ENCODE measurements around the gene GCDH. TPM values are rescaled to one million over a fixed set of nuclear protein-coding genes. Genes with fewer than 3 reads are reported as not detected.
A peak's percentile ranks its signal among the peaks of the same experiment; 100 is the strongest.
"Not testable (repeated sequence)": the region's sequence is repeated elsewhere in the genome, so short reads cannot be mapped to it uniquely, and the experiment has no call there.

The GCDH gene
- total and polyA plus RNA-seq, 2 donors = 13.8 to 54.5 TPM

DNA sequence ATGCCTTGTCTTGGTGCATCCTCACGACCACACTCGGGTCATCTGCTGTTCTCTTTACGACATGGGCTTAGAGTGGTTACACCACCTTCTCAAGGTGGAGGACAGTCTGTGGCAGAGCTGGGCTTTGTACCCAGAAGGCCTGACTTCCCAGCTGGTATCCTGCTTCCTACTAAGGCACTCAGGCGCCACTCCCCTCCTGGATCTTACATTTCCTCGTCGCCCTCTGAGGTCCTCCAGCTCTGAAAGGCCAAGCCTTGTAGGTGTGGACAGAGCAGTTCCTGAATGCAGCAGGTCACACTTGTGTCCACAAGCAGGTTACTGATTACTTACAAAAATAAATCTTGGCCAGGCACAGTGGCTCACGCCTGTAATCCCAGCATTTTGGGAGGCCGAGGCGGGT, 16.2 kb downstream of the GCDH start:
- Histone ChIP-seq H3K27ac (ENCODE audit: low read depth) (no peak overlapping the region), H3K4me1 (ENCODE audit: insufficient read depth) (no peaks in the 10 kb centered on the region), H3K36me3 (ENCODE audit: insufficient read depth) (no peaks in the 10 kb centered on the region), H3K4me3 (ENCODE audit: low read depth, low read length) (no peak overlapping the region)
- no peak for DNase-seq (ENCODE audit: extremely low spot score)
- WGBS = 79% methylated on average over 9 of the region's 9 CpGs

DNA sequence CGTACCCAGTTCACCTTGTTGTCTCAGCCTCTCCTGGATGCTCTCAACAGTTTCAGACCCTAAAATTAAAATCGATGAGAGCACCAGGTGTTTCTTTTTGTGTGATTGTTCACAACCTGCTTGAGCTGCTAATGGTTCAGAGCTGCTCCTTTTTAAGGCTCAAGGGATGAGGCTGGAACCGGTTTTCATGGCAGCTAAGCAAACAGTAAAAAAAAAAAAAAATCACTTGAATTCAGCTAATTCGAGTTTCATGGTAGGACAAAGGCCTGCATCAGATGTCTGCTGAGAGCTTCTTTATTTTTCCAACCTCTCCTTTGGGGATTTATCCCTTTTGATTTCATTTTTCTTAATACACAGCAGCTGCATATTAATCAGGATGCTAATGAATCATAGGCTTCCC, 21.6 kb downstream of the GCDH start:
- Histone ChIP-seq H3K27ac (ENCODE audit: low read depth) (no peak overlapping the region), H3K4me3 (ENCODE audit: low read depth, low read length) (no peak overlapping the region), H3K4me1 (ENCODE audit: insufficient read depth) (no peaks in the 10 kb centered on the region), H3K36me3 (ENCODE audit: insufficient read depth) (no peaks in the 10 kb centered on the region)
- 32% methylated on average over 4 of the region's 4 CpGs for WGBS
- no peak for DNase-seq (ENCODE audit: extremely low spot score)

DNA sequence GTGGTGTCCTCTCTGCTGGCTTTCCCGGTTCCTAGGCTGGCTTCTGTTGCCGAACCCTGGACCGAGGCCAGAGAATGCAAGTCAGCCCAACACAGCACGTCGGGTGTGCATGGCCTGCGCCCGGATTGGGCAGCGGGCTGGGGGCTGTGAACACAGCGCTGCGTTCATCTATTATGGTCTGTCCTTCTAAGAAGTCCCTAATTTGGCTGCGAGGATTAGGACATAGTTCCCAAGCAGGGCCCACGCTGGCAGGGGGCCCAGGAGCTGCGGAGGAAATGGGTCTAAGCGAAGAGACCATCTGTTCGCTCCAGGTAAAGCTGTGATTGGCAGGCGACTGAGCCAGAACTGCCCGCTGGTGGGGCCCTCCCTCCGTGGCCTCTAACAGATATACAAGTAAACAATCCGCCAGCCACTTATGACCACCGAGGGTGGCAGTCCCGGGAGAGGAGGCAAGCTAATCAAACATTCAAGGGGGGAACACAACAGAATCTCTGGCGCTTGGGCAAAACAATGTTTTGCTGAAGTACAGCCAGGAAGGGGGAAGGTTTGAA, 22.1 kb downstream of the GCDH start:
- Histone ChIP-seq H3K36me3 (ENCODE audit: insufficient read depth) (no peaks in the 10 kb centered on the region), H3K4me3 (ENCODE audit: low read depth, low read length) (no peak overlapping the region), H3K4me1 (ENCODE audit: insufficient read depth) (no peaks in the 10 kb centered on the region), H3K27ac (ENCODE audit: low read depth) (peak overlapping the region; percentile 34)
- 4% methylated on average over 22 of the region's 22 CpGs for WGBS
- peak; percentile 69 for DNase-seq (ENCODE audit: extremely low spot score)

DNA sequence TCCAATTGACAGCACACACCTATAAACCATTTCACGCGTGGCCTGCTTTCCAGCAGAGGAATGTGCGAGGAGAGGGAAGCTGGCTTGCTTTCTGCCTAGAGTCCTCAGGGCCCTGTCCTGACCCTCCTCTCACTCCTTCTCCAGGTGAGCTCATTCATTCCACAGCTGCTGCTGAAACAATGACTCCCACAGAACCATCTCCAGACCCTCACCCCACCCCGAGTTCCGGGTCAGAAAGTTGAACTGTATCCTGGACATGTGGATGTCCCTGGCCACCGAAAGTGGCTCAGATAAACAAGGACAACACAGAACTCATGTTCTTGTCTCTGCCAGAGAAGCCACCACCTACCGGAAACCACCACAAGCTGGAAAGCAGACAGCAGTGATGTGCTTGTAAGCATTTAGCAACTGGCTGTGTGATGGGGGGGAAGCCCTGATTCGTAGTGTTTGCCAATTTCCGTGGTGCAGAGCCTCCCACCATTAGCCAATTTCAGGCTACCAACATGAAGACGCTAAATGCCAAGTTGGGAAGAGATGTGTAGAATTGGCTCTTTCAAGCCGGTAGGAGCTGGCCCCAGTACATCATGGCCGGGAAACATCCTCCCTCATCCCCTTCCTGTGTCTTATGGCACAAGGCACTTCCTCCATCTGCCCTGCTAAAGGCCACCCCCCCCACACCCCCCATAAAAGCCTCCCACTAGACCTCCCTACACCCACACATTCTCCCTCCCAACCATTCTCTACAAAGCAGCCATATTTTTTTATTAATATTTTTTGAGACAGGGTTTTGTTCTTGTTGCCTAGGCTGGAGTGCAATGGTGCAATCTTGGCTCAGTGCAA, 23.1 kb downstream of the GCDH start:
- peak overlapping the region; percentile 11 for H3K27ac ChIP-seq (ENCODE audit: low read depth)
- no peaks in the 10 kb centered on the region for H3K36me3 ChIP-seq (ENCODE audit: insufficient read depth)
- H3K4me3 ChIP-seq (ENCODE audit: low read depth, low read length) = no peak overlapping the region
- H3K4me1 ChIP-seq (ENCODE audit: insufficient read depth) = no peaks in the 10 kb centered on the region
- WGBS = 45% methylated on average over 12 of the region's 12 CpGs
- no peak for DNase-seq (ENCODE audit: extremely low spot score)

DNA sequence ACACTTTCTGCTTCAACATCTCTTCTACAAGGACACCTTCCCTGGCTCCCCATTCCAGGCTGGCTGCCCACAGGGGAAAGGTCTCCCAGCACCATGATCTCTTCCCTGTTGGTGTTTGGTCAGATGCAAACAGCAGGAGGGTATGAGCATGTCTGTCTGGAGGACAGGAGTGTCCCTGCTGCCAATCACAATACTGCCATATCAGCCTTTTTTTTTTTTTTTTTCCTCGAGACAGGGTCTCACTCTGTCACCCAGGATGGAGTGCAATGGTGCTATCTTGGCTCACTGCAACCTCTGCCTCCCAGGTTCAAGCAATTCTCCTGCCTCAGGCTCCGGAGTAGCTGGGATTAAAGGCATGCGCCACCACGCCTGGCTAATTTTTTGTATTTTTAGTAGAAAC, 24.9 kb downstream of the GCDH start:
- not testable (repeated sequence) for H3K4me1 ChIP-seq (ENCODE audit: insufficient read depth); H3K4me3 ChIP-seq (ENCODE audit: low read depth, low read length); DNase-seq (ENCODE audit: extremely low spot score); H3K27ac ChIP-seq (ENCODE audit: low read depth); H3K36me3 ChIP-seq (ENCODE audit: insufficient read depth)
- WGBS = 89% methylated on average over 4 of the region's 4 CpGs

DNA sequence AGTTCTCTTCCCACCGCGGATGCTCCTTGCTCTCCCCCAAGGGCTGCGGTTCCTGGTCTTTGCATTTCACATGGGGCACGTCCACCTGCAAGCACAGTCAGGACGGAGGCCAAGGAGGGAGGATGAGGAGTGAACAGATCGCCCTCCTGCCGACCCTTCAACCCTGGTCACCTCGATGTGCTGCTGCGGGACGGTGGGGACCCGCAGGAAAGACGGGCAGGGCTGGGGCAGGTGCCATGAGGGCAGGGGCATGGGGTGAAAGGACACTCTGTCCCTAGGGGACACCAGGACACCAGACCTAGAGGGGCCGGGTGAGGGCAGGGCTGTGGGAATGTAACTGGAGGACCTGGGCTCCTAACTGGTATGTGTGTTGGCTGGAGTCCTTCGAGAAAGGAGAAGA, 27.3 kb downstream of the GCDH start:
- WGBS = 95% methylated on average over 14 of the region's 14 CpGs
- no peak overlapping the region for H3K27ac ChIP-seq (ENCODE audit: low read depth)
- H3K4me1 ChIP-seq (ENCODE audit: insufficient read depth) = no peaks in the 10 kb centered on the region
- H3K36me3 ChIP-seq (ENCODE audit: insufficient read depth) = peaks cover 3% of the 10 kb centered on the region
- no peak for DNase-seq (ENCODE audit: extremely low spot score)
- H3K4me3 ChIP-seq (ENCODE audit: low read depth, low read length) = no peak overlapping the region

DNA sequence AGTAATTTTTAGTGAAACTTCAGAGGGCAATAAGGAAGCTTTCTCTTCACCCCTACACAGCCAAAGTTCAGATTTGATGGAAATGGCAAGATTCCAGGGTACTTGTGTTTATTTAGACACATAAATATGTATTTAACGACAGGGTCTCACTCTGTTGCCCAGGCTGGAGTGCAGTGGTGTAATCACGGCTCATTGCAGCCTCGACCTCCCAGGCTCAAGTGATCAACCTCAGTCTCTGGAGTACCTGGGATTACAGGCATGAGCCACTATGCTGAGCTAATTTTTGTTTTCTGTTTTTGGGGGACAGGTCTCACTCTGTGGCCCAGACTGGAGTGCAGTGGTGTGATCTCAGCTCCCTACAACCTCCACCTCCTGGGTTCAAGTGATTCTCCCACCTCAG, 30.1 kb downstream of the GCDH start:
- H3K4me1 ChIP-seq (ENCODE audit: insufficient read depth) = no peaks in the 10 kb centered on the region
- no peak for DNase-seq (ENCODE audit: extremely low spot score)
- H3K4me3 ChIP-seq (ENCODE audit: low read depth, low read length) = no peak overlapping the region
- no peak overlapping the region for H3K27ac ChIP-seq (ENCODE audit: low read depth)
- 38% methylated on average over 3 of the region's 3 CpGs for WGBS
- H3K36me3 ChIP-seq (ENCODE audit: insufficient read depth) = peaks cover 3% of the 10 kb centered on the region

DNA sequence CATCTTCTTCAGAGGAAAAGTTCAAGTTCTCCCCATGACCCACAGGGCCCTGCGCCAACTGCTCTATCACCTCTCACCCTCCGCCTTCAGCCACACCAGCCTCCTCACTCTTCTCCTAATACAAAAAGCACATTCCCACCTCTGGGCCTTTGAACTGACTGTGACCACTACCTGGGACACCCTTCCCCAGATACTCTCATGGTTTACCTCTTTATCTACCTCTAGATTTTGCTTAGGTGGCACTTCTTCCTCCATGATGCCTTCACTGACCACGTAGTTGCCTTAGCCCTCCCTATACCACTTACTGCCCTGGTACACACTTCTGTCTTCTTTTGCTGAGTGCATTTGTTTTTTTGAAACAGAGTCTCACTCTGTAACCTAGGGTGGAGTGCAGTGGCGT, 32.0 kb downstream of the GCDH start:
- Histone ChIP-seq H3K36me3 (ENCODE audit: insufficient read depth) (peaks cover 3% of the 10 kb centered on the region), H3K27ac (ENCODE audit: low read depth) (no peak overlapping the region), H3K4me1 (ENCODE audit: insufficient read depth) (no peaks in the 10 kb centered on the region), H3K4me3 (ENCODE audit: low read depth, low read length) (no peak overlapping the region)
- 98% methylated on average over 4 of the region's 4 CpGs for WGBS
- DNase-seq (ENCODE audit: extremely low spot score) = no peak

DNA sequence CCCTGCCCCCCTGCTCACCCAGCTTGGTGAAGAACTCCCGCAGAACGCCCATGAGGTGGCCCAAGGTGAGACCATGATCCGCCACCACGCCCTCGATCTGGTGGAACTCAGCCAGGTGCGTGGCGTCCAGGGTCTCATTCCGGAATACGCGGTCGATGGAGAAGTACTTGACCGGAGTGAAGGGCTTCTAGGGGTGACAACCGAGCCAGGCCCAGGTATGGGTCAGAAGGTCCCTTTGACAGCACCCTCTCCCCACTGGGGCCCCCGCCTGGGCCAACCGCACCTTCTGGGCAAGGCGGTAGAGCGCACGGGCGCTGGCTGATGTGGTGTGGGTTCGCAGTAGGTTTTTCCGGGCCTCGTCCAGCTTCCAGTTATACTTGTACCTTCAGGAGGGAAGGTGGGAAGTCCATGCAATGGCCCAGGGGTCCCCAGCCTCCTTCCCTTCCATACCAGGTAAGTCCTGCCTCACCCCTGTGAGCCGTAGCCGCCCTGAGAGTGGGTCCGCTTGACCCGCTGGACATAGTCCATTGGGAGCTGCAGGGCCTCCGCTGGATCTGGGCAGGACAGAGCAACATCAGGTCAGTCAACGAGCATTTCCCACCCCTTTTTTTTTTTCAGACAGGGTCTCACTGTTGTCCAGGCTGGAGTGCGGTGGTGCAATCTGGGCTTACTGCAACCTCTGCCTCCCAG, 33.8 kb downstream of the GCDH start:
- Histone ChIP-seq H3K4me3 (ENCODE audit: low read depth, low read length) (no peak overlapping the region), H3K27ac (ENCODE audit: low read depth) (no peak overlapping the region), H3K36me3 (ENCODE audit: insufficient read depth) (peaks cover 5% of the 10 kb centered on the region), H3K4me1 (ENCODE audit: insufficient read depth) (no peaks in the 10 kb centered on the region)
- WGBS = 96% methylated on average over 29 of the region's 29 CpGs
- DNase-seq (ENCODE audit: extremely low spot score) = no peak

DNA sequence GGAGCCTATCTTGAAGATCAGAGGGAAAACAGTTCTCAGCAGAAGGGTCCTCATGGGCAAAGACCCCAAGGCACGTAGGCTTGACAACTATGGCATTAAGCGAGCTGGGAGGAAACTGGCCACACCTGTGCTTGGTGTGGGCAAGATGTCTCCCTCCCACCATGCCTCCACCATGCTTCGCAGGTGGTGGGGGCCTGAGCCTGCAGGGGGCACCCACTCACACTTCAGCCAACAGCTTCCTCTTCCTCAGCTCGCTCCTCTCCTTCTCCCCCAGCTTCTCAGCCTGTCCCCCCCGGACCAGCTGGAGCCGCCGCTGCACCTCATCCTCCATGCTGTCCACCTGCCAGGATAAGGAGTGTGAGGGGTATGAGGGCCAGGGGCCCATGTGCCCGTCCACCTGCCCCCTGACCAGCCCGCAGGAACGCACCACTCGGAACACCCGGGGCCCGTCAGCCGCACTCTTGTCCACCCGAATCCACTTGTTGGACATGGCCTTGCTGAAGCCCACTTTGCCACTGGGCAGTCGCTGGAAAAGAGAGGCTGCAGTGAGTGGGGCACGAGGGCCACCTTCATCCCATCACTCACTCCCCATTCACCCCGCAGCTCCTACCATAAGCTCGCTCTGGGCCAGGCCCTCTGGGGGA, 39.2 kb downstream of the GCDH start:
- no peak overlapping the region for H3K4me3 ChIP-seq (ENCODE audit: low read depth, low read length)
- no peak overlapping the region for H3K27ac ChIP-seq (ENCODE audit: low read depth)
- no peak for DNase-seq (ENCODE audit: extremely low spot score)
- peaks cover 2% of the 10 kb centered on the region for H3K36me3 ChIP-seq (ENCODE audit: insufficient read depth)
- no peaks in the 10 kb centered on the region for H3K4me1 ChIP-seq (ENCODE audit: insufficient read depth)
- WGBS = 90% methylated on average over 19 of the region's 19 CpGs

DNA sequence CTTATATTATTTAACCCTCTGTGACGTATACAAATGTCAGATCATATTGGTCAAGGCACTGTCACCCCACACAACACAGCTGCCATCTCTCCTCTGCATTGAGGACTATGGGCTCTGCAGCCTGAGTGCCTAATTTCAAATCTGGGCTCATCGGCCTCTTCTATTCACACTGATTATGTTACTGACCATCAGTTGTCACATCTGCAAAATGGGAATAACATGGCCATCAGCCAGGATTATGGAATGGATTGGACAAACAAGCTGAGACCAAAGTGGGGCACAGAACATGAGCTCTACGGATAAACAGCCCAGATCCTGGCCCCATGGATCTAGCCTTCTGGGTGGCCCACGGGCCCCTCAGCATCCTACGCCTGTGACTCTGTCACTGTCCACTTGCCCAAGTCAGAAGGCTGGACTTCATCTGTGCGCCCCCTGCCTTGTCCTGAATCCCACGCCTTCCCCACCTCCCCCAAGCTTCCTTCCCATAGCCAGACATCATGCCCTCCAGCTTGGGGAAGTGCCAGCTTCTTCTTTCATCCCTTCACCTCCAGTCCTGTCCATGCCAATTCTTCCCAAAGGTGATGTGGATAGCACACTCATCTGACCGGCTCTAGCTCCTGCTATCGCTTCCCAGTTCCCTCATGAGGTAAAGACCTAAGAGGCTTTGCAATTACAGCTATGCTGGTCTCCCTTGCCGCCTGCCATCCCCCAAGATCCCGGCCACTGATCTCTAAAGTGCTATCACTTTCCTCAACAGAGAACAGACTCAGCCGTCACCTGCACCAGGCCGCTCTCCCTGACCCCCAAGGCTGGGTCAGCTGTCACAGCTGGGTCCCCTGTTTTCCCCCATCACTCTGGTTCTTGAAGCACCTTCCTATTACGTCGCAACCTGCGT, 41.7 kb downstream of the GCDH start:
- peak overlapping the region; percentile 70 for H3K4me3 ChIP-seq (ENCODE audit: low read depth, low read length)
- no peaks in the 10 kb centered on the region for H3K4me1 ChIP-seq (ENCODE audit: insufficient read depth)
- peaks cover 2% of the 10 kb centered on the region for H3K36me3 ChIP-seq (ENCODE audit: insufficient read depth)
- no peak for DNase-seq (ENCODE audit: extremely low spot score)
- 29% methylated on average over 16 of the region's 16 CpGs for WGBS
- H3K27ac ChIP-seq (ENCODE audit: low read depth) = no peak overlapping the region

DNA sequence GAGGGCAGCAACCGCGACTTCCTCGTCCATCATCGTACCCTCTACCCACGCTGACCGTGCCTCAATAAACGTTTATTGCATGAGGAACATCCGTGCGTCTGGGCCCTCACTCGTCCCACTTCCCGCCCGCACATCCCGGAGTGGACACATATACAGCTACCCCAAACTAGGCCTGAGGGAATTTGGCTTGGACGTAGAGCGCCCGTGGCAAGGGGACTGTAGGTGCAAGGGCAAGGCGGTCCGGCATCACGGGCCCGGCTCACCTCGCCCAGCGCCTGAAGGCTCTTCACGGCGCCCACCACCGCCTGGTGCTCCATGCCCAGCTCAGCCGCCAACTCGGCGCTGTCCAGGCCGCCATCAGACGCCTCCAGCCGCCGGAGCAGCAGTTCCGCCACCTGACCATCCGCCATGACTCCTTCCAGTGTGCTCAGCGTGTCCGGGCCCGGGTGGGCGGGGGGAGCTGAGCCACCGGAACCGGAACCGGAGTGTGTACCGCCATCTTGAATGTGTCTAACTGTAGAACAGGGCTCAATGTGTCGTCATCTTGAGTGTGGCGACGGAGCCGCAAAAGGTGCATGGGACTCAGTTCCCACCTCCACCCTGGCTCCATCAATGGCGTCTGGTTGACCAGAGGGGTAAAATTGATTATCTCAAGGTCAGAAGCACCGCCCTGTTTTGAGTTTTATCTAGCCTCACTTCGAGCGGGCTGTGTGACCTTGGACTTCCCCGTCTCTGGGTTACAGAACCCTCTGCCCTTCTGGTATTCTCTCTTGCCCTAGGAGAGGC, 42.5 kb downstream of the GCDH start, which contains the start of gene FARSA:
Gene FARSA (minus strand): TSS at position 425 of the 786 bp plus-strand sequence. CDS start 15 bp downstream, at position 410.
- 3% methylated on average over 51 of the region's 51 CpGs for WGBS
- Histone ChIP-seq H3K4me1 (ENCODE audit: insufficient read depth) (no peaks in the 10 kb centered on the region), H3K27ac (ENCODE audit: low read depth) (no peak within 1 kb of the TSS), H3K36me3 (ENCODE audit: insufficient read depth) (peaks cover under 1% of the 10 kb centered on the region), H3K4me3 (ENCODE audit: low read depth, low read length) (peak within 1 kb of the TSS; percentile 70)
- peak; percentile 85 for DNase-seq (ENCODE audit: extremely low spot score)
